Ovary (tissue), 3 donors: ENCODE results near the gene TOMM70.

Source experiments
- CTCF ChIP-seq, 3 donors: fragments of 450-650 bp in 2 of 3; fragments of 200-600 bp in 1 of 3; IDR thresholded peaks; one replicate each; pipeline versions ENCODE4 v1.5.1 to v1.8.0; 2016 to 2022; ENCODE audit warnings: antibody characterized with exemption in 3 of 3, mild to moderate bottlenecking in 1 of 3
- EP300 ChIP-seq: sonication (generic); formaldehyde crosslinking; IDR thresholded peaks from one replicate; pipeline ENCODE4 v1.6.1; 2017; ENCODE audit warnings: antibody characterized with exemption
- POLR2A ChIP-seq: fragments of 450-650 bp; IDR thresholded peaks from one replicate; pipeline ENCODE4 v1.6.1; 2017; ENCODE audit warnings: antibody characterized with exemption, mild to moderate bottlenecking, moderate library complexity
- donor health status: DM: no; HTN: no; CAD: no.

DNA sequence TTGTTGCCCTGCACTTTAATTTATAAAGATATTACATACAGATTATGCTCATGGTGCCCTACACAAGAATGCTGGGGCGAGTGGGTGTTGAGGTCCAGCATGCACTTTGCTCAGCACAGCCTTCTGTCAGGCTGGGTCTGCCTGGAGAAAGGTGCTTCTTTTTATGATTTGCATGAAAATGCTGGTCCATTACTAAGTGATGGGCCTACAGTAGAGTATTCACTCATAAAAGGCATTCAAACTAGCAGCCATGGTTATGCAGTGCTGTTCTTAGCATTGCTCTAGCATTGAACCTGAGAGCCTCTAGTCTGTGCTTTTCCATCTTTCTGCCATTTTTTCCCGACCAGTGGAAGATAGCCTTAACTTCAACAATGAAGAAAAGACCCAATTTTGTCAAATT, 12.7 kb upstream of the TOMM70 start:
- no peak for TF ChIP-seq CTCF (IDR thresholded peaks at IDR 0.05)
- no peak for TF ChIP-seq POLR2A
- TF ChIP-seq EP300 = no peak
